Mononuclear cell (primary cell): Measurements from ENCODE around the gene UBE2F. TPM values are rescaled to one million over a fixed set of nuclear protein-coding genes. Genes with fewer than 3 reads are reported as not detected.

ENCODE experiments used
- H3K27me3 ChIP-seq: 2 replicates; pipeline ENCODE4 v1.6.0; 2011; ENCODE audit warnings: low read length, control low read depth; ENCODE audit not compliant: insufficient read depth
- H3K4me1 ChIP-seq: 2 replicates; pipeline ENCODE4 v1.5.1; 2011; ENCODE audit warnings: mild to moderate bottlenecking, low read length, control low read depth; ENCODE audit not compliant: insufficient read depth
- H3K4me3 ChIP-seq: 2 replicates; pipeline ENCODE4 v1.5.1; 2011; ENCODE audit warnings: mild to moderate bottlenecking, low read length, moderate library complexity
- H3K9me3 ChIP-seq: 2 replicates; pipeline ENCODE4 v1.5.1; 2011; ENCODE audit warnings: low read depth, mild to moderate bottlenecking, control low read depth, low read length
- total RNA-seq: library from RNA; depleted of rRNA; stranded (reverse); fragments of >200 nt; gene quantifications from one replicate; pipeline ENCODE4 v1.2.3, GENCODE V29; 2012

Gene UBE2F
- total RNA-seq, 1 donor = 80.8 TPM

DNA sequence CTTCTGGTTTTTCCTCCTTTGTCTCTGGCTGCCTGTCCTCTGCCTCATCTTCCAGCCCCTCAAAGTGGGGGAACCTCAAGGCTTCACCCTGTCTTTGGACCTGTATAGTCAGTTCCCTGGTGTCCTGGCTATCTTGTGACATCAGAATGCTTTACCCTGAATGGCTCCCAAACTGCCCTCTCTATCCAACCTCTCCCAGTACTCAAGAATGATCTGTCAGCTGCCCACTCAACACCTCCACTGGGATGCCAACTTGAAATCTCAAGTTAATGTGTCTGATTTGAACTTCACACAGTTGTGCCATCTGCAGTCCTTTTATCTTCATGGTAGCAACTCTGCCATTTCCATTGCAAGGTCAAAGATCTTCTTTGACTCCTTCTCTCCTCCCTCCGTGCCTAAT is 43.8 kb downstream of the UBE2F start:
- Histone ChIP-seq H3K4me1 (peaks cover 3% of the 10 kb centered on the region), H3K9me3 (no peaks in the 10 kb centered on the region), H3K27me3 (no peaks in the 10 kb centered on the region), H3K4me3 (no peak overlapping the region)

DNA sequence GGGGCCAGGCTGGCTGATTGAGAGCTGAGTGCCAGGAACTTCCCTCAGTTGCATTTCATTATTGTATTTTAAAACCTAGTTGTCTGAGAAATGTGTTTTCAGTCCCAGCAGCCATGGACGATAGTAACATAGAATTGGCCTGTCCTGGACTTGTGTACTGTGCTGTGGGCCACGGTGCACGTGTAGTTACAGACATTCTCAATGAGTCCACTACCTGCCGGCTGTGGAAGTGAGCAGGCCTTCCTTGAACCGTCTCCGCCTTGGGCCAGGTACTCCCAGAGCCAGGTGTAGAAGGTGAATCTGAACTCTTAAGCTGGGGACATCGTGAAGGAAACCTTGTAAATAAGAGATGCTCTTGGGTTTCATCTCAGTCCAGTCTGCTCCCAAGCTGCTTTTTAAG is 47.0 kb downstream of the UBE2F start:
- H3K27me3 ChIP-seq = no peaks in the 10 kb centered on the region
- H3K9me3 ChIP-seq = no peaks in the 10 kb centered on the region
- H3K4me3 ChIP-seq = no peak overlapping the region
- H3K4me1 ChIP-seq = peaks cover 3% of the 10 kb centered on the region

DNA sequence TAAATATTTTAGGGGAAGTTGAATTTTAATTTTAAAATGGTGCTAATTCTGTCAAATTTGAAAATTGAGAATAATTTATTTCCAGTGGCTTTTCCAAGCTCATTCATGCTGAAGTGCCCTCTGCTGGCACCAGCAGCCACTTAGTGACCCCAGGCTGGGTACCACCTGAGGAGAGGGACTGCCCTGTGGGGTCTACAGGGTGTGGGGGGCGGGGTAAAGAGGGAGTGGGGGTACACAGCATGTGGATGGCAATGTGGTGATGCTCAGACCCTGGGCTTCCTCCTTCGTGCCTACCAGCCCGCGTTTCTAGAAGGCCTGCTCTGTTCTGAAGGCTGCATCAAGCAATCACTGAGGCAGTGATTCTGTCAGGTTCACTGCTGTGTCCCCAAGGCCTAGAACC is 48.9 kb downstream of the UBE2F start:
- H3K9me3 ChIP-seq = no peaks in the 10 kb centered on the region
- no peak overlapping the region for H3K4me3 ChIP-seq
- no peaks in the 10 kb centered on the region for H3K27me3 ChIP-seq
- H3K4me1 ChIP-seq = no peaks in the 10 kb centered on the region

DNA sequence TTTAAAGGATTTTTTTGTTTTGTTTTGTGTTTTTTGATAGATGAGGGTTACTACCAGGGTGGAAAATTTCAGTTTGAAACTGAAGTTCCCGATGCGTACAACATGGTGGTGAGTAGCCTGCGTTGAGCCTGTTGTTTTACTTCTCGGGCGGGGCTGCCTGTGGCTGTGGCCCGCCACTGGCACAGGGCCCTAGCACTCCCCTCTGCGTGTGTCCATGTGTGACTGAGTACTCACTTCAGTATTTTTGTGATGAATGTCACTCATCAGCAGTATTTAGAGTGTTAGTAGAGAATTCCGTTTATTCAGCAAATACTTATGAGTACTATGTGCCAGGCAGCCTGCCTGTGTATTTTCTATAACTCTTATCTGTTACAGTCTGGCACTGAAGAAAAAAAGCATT is 49.7 kb downstream of the UBE2F start:
- Histone ChIP-seq H3K9me3 (no peaks in the 10 kb centered on the region), H3K4me3 (no peak overlapping the region), H3K27me3 (no peaks in the 10 kb centered on the region), H3K4me1 (no peaks in the 10 kb centered on the region)

DNA sequence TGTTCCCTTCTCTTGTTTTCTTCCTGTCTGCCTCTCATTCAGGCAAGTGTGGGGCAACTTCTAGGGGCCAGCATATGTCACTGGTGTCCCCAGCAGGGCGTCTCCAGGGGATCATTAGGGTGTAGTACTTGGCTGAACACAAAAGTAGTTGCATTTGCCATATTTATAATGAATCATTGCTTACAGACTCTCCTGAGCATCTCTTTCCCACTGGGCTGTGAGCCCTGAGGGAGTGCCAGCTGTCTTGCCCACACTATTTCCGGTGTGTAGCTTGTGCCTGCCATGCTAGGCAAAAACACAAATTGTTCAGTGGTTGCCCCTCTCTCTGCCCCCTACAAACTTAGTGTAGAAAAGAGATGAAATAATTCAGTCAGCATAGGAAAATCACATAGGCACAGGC is 53.1 kb downstream of the UBE2F start:
- H3K4me1 ChIP-seq = no peaks in the 10 kb centered on the region
- H3K9me3 ChIP-seq = no peaks in the 10 kb centered on the region
- no peaks in the 10 kb centered on the region for H3K27me3 ChIP-seq
- H3K4me3 ChIP-seq = no peak overlapping the region

DNA sequence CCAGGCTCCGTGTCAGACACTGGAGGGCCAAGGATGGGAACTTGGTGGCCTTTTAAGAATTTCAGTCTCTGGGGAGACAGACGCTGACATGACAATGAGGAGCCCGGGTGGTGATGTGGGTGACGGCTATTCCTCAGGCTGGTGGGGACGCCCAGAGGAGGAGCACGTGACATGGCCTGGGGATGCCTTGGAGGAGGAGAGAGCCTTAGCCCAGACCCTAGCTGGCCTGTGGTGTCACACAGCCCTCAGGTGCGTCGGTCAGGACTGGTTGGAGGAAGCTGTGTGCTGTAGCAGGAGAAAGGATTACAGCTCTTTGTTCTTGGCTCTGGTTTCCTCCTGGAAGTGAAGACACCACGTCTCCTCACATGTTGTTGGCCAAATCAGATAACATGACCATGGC is 54.0 kb downstream of the UBE2F start:
- no peaks in the 10 kb centered on the region for H3K27me3 ChIP-seq
- H3K4me1 ChIP-seq = peaks cover 5% of the 10 kb centered on the region
- H3K4me3 ChIP-seq = no peak overlapping the region
- no peaks in the 10 kb centered on the region for H3K9me3 ChIP-seq

DNA sequence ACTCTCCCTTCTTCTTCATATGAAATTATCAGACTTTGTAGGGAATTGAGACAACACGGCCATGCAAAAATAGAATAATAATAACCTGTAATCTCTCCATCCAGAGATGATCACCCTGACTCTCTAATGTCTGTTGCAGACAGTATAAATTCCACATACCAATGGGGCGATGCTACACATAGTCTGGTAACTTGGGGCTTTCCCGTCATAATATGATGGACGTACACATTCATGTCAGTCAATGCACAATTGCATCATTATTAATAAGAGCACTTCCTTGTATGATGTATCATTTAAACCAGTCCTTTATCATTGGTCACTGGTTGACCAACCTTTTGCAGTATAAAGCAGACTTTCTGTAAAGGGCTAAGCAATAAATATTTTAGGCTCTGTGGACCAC is 54.5 kb downstream of the UBE2F start:
- no peaks in the 10 kb centered on the region for H3K27me3 ChIP-seq
- H3K4me1 ChIP-seq = peaks cover 5% of the 10 kb centered on the region
- no peak overlapping the region for H3K4me3 ChIP-seq
- no peaks in the 10 kb centered on the region for H3K9me3 ChIP-seq

DNA sequence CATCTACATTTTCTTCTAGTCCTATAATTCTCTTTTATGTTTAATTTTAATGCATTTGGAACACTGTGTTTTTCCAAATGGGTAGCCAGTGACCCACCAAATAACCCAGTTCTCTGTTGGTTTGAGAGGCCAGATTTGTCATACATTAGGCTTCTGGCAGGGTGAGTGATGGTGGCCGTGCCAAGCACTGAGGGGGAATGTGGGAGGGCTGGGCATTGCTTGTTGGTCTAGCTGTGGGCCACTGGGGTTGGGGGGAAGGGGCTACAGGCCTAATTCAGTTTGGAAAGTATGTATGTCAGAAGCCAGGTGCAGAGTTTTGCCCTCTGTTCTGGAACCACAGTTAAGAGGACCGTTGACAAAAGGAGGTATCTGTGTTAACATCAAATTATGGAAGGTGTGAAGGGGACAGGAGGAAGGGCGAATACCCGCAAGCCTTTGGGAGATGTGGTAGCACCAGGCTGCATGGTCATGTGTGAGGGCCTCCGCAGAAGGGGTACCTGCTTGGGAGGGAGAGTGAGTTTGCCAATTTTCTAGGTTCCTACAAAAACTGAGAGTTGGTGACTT is 55.9 kb downstream of the UBE2F start:
- Histone ChIP-seq H3K4me3 (no peak overlapping the region), H3K27me3 (no peaks in the 10 kb centered on the region), H3K9me3 (no peaks in the 10 kb centered on the region), H3K4me1 (peaks cover 11% of the 10 kb centered on the region)

DNA sequence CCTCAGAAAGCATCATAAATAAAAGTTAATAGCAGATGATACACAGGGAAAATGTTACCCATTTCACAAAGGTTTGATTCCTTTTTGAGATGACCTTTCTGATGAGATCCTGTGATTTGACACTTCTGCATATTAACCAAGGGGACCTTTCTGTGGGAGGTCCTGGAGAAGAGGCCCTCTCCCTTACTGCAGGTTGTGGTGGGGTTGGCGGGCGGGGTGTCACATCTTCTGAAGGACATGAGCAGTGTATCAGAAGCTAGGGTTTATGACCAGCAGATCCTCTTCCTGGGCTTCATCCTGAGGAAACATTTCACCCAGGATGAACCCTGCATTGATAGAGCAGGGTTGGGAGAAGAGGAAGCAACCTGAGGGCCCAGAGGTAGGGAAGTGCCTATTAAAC is 56.8 kb downstream of the UBE2F start:
- no peak overlapping the region for H3K4me3 ChIP-seq
- H3K4me1 ChIP-seq = peaks cover 12% of the 10 kb centered on the region
- no peaks in the 10 kb centered on the region for H3K9me3 ChIP-seq
- H3K27me3 ChIP-seq = no peaks in the 10 kb centered on the region

DNA sequence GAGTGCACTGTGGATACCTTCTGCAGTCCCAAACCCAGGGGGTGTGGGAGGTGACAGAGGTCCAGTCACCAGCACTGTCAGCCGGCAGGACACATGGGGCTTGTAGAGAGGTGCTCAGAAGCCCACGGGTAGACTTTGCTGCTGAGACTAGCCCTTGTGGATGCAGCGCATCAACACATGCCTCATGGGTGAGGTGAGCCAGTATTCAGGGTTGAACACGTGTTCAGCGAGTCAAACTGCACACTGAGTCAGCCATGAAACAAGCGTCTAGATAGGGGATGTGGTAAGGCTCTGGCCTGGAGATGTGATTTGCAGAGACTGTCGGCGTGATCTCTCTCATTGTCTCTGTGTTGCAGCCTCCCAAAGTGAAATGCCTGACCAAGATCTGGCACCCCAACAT is 58.2 kb downstream of the UBE2F start:
- no peak overlapping the region for H3K4me3 ChIP-seq
- peaks cover 12% of the 10 kb centered on the region for H3K4me1 ChIP-seq
- no peaks in the 10 kb centered on the region for H3K9me3 ChIP-seq
- H3K27me3 ChIP-seq = no peaks in the 10 kb centered on the region

DNA sequence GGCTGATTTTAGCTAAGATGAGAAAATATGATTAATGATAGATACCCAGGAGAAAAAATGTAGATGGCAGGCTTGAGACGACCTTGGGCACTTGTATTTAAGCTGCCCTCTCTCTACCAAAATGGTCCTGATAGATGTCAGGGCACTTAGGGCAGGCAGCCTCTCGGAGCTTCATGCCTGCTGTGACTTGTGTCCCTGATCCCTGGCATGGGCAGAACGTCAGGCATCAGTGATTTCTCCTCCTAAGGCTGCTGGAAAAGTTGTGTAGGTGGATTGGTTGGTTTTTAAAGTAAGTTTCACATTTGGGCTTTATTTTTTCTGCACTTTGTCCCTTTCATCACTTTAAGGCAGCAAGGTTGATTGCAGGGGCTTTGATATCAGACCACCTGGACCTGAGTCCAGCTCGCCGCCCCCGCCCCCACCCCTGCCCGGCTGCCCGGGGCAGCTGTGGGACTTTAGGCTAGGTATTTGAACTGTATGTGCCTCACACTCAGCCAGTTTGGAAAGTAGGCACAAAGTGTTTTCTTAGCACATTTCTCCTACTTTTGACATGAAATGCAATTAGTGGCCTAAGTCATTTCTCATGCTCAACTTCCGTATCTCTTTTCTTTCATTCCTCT is 59.0 kb downstream of the UBE2F start:
- no peaks in the 10 kb centered on the region for H3K27me3 ChIP-seq
- H3K9me3 ChIP-seq = no peaks in the 10 kb centered on the region
- H3K4me3 ChIP-seq = no peak overlapping the region
- H3K4me1 ChIP-seq = peaks cover 12% of the 10 kb centered on the region

DNA sequence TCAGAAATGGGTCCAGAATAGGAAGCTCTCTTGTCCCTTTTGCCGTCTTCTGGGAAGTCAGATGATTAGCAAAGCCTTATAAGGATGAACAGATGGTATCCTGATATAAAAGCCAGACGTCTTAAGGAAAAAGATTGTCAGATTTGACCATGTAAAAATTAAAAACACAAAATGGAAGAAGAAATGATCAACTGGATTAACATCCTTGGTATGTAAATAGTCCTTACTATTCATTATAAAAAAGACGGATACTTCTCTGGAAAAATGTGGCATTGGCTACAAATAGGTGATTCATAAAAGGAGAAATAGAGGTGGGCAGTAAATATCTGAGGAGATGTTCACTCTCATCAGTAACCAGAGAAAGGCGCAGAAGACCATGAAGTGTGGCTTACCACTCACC is 60.2 kb downstream of the UBE2F start:
- Histone ChIP-seq H3K9me3 (no peaks in the 10 kb centered on the region), H3K27me3 (no peaks in the 10 kb centered on the region), H3K4me1 (peaks cover 12% of the 10 kb centered on the region), H3K4me3 (no peak overlapping the region)

DNA sequence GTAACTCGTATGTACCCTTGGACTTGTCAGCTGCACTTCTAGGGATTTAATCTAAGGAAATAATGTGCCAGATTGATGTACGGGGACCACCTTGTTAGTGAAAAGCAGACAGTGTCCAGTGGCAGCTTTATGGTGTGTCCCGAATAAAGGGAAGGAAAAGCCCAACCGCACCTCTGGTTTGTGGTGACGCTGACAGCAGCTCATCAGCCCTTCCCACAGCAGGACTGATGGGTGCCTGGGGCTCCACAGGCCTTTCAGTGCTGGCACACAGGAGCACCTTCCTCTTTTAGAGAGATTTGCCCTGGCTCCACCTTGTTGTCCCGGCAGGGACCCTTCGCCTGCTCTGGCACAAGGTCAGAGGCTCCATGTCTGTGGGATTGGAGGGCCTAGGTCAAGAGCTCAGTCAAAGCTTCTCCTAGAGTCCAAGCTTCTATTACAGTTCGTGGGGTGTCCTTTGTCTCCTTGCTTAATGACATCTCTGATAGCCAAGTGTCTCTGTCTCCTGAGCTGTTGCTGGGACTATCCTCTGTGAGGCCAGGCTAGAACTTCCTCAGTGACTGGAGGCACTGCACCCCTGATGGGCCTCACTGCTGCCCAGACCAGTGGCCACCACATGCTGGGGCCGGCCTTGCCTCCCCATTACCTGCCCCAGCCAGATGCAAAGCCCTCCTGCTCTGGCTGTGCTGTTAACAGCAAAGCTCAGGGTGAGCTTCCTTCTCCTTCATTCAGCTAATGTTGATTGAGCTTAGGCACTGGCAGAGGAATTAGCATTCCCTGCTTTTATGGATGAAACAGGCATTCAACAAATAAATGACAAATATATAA is 61.0 kb downstream of the UBE2F start:
- H3K27me3 ChIP-seq = no peaks in the 10 kb centered on the region
- H3K9me3 ChIP-seq = no peaks in the 10 kb centered on the region
- H3K4me1 ChIP-seq = peaks cover 12% of the 10 kb centered on the region
- no peak overlapping the region for H3K4me3 ChIP-seq

DNA sequence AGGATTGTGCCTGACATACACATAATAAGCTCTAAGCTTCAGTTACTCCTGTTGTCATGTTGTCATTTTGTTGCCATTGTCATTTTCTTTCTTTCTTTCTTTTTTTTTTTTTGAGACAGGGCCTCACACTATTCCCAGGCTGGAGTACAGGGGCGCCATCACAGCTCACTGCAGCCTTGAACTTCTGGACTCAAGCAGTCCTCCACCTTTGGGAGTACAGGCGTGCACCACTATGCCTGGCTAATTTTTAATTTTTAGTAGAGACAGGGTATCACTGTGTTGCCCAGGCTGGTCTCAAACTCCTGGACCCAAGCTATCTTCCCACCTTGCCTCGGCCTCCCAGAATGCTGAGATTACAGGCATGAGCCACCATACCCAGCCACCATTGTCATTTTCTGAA is 63.0 kb downstream of the UBE2F start:
- no peaks in the 10 kb centered on the region for H3K9me3 ChIP-seq
- H3K4me1 ChIP-seq = peaks cover 12% of the 10 kb centered on the region
- no peaks in the 10 kb centered on the region for H3K27me3 ChIP-seq
- H3K4me3 ChIP-seq = no peak overlapping the region

DNA sequence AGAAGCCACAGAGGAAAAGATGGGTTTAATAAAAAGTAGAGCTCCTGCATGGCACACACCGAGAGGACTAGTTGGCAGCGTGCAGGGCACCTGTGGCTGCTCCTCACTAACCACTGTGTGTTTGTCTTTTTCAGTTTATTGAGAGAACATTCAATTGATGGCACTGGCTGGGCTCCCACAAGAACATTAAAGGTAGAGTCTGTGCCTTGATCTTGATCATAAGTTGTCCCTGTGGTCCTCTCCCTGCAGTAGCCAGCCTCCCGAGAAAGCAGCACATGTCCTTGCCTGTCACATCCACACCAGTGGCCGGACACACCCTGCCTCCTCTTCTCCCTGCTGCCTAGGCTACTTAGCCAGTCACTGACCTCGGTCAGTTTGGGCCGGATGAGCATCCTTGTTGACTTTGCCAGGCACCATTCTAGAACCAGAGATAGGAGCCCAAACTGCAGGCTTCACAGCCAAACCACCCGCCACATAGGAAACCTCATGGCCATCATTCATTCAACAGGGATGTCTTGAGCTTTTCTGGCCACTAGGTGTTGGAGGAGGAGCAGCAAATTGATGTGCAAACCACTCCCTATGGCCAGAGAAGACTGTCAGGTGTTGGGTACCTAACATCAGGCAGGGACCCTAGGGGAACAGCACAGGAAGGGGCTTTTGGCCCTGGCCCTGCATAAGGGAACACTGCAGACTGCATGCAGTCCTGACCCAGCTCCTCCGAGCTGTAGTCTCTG is 63.8 kb downstream of the UBE2F start:
- Histone ChIP-seq H3K4me3 (no peak overlapping the region), H3K4me1 (peaks cover 9% of the 10 kb centered on the region), H3K9me3 (no peaks in the 10 kb centered on the region), H3K27me3 (no peaks in the 10 kb centered on the region)
